ENCODE data around the gene KRT86. TPM values are rescaled to one million over a fixed set of nuclear protein-coding genes. Genes with fewer than 3 reads are reported as not detected.

Gene KRT86
- total RNA-seq, 1 donor from 2014 or later, result not detected

GRCh38 chr12:52350021-52350620, 75.7 kb downstream of the KRT86 start:
- DNase-seq (ENCODE audit: low spot score, unreplicated experiment), result no peak
- H3K27ac Mint-ChIP-seq, result no peak overlapping the region
- H3K9me3 Mint-ChIP-seq (ENCODE audit: low read depth), result no peaks in the 10 kb centered on the region
- no peaks in the 10 kb centered on the region for H3K36me3 Mint-ChIP-seq (ENCODE audit: insufficient read depth)
- H3K4me3 Mint-ChIP-seq (ENCODE audit: low read depth), result no peak overlapping the region
- H3K27me3 Mint-ChIP-seq, result peaks cover 37% of the 10 kb centered on the region
- no peak for TF ChIP-seq CTCF (IDR thresholded peaks at IDR 0.05; ENCODE audit: unreplicated experiment)
- H3K4me1 Mint-ChIP-seq (ENCODE audit: low read depth), result peaks cover 23% of the 10 kb centered on the region

GRCh38 chr12:52350786-52351185, 76.3 kb downstream of the KRT86 start:
- H3K27me3 Mint-ChIP-seq, result peaks cover 37% of the 10 kb centered on the region
- no peaks in the 10 kb centered on the region for H3K36me3 Mint-ChIP-seq (ENCODE audit: insufficient read depth)
- H3K4me1 Mint-ChIP-seq (ENCODE audit: low read depth), result peaks cover 20% of the 10 kb centered on the region
- no peak overlapping the region for H3K4me3 Mint-ChIP-seq (ENCODE audit: low read depth)
- no peaks in the 10 kb centered on the region for H3K9me3 Mint-ChIP-seq (ENCODE audit: low read depth)
- no peak overlapping the region for H3K27ac Mint-ChIP-seq
- no peak for DNase-seq (ENCODE audit: low spot score, unreplicated experiment)
- no peak for TF ChIP-seq CTCF (IDR thresholded peaks at IDR 0.05; ENCODE audit: unreplicated experiment)

GRCh38 chr12:52351196-52352059, 77.0 kb downstream of the KRT86 start:
- no peak overlapping the region for H3K4me3 Mint-ChIP-seq (ENCODE audit: low read depth)
- H3K27me3 Mint-ChIP-seq, result peaks cover 37% of the 10 kb centered on the region
- no peak overlapping the region for H3K27ac Mint-ChIP-seq
- no peaks in the 10 kb centered on the region for H3K36me3 Mint-ChIP-seq (ENCODE audit: insufficient read depth)
- H3K9me3 Mint-ChIP-seq (ENCODE audit: low read depth), result no peaks in the 10 kb centered on the region
- peaks cover 17% of the 10 kb centered on the region for H3K4me1 Mint-ChIP-seq (ENCODE audit: low read depth)
- TF ChIP-seq CTCF (IDR thresholded peaks at IDR 0.05; ENCODE audit: unreplicated experiment), result no peak
- no peak for DNase-seq (ENCODE audit: low spot score, unreplicated experiment)

DNA sequence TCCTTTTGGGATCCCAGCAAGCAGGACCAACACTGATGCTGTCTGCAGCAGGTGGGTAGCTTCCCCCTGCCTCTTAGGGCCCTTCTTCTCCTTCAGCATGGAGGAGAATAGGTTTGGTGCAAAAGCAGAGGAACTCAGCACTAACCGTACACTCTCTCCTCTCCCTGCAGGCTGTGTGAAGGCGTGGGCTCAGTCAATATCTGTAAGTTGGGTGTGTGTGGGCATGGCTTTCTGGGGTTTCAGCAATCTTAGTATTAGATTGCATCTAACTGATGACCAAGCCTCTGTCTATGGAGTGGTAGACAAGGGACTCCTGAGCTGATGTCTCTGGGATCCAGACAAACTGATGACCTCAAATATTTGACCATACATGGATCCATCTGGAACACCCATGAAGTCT, 78.5 kb downstream of the KRT86 start:
- no peak for TF ChIP-seq CTCF (IDR thresholded peaks at IDR 0.05; ENCODE audit: unreplicated experiment)
- Mint-ChIP-seq H3K4me3 (ENCODE audit: low read depth) (no peak overlapping the region), H3K27me3 (peaks cover 40% of the 10 kb centered on the region), H3K4me1 (ENCODE audit: low read depth) (peaks cover 7% of the 10 kb centered on the region), H3K27ac (no peak overlapping the region), H3K9me3 (ENCODE audit: low read depth) (no peaks in the 10 kb centered on the region), H3K36me3 (ENCODE audit: insufficient read depth) (no peaks in the 10 kb centered on the region)
- no peak for DNase-seq (ENCODE audit: low spot score, unreplicated experiment)

DNA sequence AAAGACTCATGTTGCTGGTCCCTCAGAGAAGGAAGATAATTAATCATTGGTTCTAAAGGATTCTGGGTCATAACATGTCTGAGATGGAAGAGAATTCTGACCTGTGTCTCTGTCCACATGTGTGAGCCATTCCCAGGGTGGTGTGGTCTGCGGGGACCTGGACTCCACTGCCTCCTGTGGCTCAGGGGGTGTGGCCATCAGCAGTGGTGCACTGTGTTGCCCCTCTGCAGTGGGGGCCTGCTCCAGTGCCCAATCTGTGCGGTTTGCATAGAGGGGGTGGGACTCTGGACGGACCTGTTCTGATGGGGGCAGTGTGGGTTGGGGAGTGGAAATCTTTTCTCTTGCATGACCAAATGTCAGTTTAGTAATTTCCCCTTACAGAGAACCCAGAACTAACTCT, 79.3 kb downstream of the KRT86 start:
- no peak for TF ChIP-seq CTCF (IDR thresholded peaks at IDR 0.05; ENCODE audit: unreplicated experiment)
- no peak overlapping the region for H3K4me3 Mint-ChIP-seq (ENCODE audit: low read depth)
- no peak for DNase-seq (ENCODE audit: low spot score, unreplicated experiment)
- peaks cover under 1% of the 10 kb centered on the region for H3K4me1 Mint-ChIP-seq (ENCODE audit: low read depth)
- no peak overlapping the region for H3K27ac Mint-ChIP-seq
- H3K9me3 Mint-ChIP-seq (ENCODE audit: low read depth), result no peaks in the 10 kb centered on the region
- peaks cover 39% of the 10 kb centered on the region for H3K27me3 Mint-ChIP-seq
- no peaks in the 10 kb centered on the region for H3K36me3 Mint-ChIP-seq (ENCODE audit: insufficient read depth)
